AG04449 (cell line): ENCODE data around the gene ZCCHC8.

ENCODE experiments used
- CTCF ChIA-PET: fragments of 350-600 bp; formaldehyde crosslinking; extraction: SDS; loops from one replicate; lab custom pipeline; 2021; ENCODE audit warnings: antibody characterized with exemption; lab: Yijun Ruan, JAX
- POLR2A ChIA-PET: fragments of 400-600, 350-600 bp; formaldehyde crosslinking; extraction: SDS; loops from one replicate; lab custom pipeline; 2020; ENCODE audit warnings: antibody characterized with exemption, inconsistent platforms; lab: Yijun Ruan, JAX
- DNase-seq: peaks from one replicate; pipeline ENCODE4 v3.0.0-alpha.2; 2010; ENCODE audit warnings: low read depth, low spot score
- H3K4me3 ChIP-seq: 2 replicates; pipeline ENCODE4 v1.5.1; 2011; ENCODE audit warnings: low read depth, mild to moderate bottlenecking, control low read depth, low read length
- TF ChIP-seq, protein P1 (sequence below): IDR thresholded peaks from one replicate; pipeline ENCODE4 v1.5.1; 2011; ENCODE audit warnings: mild to moderate bottlenecking, moderate library complexity, low read length, control low read depth, inconsistent platforms; ENCODE audit not compliant: insufficient read depth; ENCODE audit errors: missing control alignments

ZCCHC8 gene

DNA sequence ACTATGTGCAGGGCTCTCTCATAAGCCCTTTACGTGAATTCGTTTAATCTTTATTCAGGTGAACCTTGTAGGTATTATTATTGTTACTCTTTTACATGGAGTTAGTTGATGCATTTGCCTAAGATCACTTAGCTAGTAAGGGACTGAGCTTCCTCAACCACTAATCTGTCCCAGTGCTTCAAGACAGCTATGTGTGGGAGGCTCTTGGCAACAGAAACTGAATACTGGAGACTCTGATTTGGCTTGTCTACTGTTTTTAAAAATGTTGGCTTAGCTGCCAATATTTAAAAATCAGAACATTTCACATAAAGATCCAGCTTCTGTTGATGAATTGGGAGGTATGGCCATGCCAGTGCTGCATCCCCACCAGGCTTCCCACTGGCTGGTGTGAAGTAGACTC lies 33.1 kb upstream of the ZCCHC8 start:
- ChIA-PET POLR2A (no interaction called here), CTCF (no interaction called here)
- TF ChIP-seq, protein P1, sequence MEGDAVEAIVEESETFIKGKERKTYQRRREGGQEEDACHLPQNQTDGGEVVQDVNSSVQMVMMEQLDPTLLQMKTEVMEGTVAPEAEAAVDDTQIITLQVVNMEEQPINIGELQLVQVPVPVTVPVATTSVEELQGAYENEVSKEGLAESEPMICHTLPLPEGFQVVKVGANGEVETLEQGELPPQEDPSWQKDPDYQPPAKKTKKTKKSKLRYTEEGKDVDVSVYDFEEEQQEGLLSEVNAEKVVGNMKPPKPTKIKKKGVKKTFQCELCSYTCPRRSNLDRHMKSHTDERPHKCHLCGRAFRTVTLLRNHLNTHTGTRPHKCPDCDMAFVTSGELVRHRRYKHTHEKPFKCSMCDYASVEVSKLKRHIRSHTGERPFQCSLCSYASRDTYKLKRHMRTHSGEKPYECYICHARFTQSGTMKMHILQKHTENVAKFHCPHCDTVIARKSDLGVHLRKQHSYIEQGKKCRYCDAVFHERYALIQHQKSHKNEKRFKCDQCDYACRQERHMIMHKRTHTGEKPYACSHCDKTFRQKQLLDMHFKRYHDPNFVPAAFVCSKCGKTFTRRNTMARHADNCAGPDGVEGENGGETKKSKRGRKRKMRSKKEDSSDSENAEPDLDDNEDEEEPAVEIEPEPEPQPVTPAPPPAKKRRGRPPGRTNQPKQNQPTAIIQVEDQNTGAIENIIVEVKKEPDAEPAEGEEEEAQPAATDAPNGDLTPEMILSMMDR = no peak

DNA sequence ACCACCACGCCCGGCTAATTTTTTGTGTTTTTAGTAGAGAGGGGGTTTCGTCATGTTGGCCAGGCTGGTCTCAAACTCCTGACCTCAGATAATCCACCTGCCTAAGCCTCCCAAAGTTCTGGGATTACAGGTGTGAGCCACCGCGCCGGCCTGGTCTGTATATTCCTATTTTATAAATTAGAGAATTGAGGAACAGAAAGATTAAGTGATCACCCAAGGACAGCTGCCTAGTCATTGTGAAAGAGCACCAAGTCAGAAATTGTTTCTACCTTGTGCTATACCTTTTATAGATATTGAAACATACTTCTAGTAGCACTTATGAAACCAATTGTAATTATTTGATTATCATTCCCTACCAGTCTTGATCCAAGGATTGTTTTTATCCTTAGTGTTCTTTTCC lies 28.3 kb upstream of the ZCCHC8 start:
- TF ChIP-seq, protein P1 = no peak
- POLR2A ChIA-PET = no interaction called here
- CTCF ChIA-PET = no interaction called here
- no peak overlapping the region for H3K4me3 ChIP-seq
- no peak for DNase-seq

More for the DNA sequence above, 33.1 kb upstream of the ZCCHC8 start:
- no peak overlapping the region for H3K4me3 ChIP-seq
- DNase-seq = no peak

DNA sequence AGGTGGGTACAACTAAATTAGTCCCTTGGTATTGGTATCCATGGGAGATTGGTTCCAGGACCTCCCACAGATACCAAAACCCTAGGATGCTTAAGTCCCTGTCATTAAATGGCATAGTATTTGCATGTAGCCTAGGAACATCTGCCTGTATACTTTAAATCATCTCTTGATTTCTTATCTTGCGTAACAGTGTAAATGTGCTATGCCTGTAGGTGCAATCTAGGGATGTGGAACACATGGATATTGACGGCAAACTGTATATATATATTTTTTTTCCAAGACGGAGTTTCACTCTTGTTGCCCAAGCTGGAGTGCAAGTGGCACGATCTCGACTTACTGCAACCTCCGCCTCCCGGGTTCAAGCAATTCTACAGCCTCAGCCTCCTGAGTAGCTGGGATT lies 27.9 kb upstream of the ZCCHC8 start:
- TF ChIP-seq, protein P1 = no peak
- POLR2A ChIA-PET = no interaction called here
- DNase-seq = no peak
- CTCF ChIA-PET = no interaction called here
- H3K4me3 ChIP-seq = no peak overlapping the region; the same call in 1 of the 2 replicates

DNA sequence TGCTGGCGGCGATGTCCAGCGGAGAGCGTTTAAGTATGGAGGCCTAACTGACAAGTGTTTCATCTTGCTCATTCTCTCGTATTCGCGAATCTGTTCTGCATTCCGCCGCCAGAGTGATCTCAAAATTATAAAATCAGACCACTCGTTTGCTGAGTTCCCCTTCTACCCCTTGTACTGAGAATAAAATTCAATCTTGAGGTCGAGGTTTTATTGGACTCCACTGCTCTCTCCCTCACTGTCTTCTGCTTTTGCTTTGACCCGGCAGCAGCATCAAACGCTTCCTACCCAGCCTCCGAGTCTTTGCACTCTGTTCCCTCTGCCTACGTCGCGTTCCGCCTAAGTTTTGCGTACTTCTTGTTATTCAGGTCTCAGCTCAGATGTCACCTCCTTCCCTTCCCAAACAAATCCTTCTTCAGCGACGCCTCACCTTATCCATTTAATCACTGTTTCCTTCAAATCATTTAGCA lies 26.8 kb upstream of the ZCCHC8 start:
- POLR2A ChIA-PET = interaction anchor here (0.7 to 1.4 kb wide), 4 partner anchors 10 to 58 kb away, joined by 3 to 16 read pairs (median 6); partner anchors contain the start of gene ZCCHC8
- TF ChIP-seq, protein P1 = no peak
- CTCF ChIA-PET = interaction anchor here (0.8 to 2.0 kb wide), 2 partner anchors 26 to 42 kb away, joined by 3 to 4 read pairs; partner anchors contain the start of gene ZCCHC8

DNA sequence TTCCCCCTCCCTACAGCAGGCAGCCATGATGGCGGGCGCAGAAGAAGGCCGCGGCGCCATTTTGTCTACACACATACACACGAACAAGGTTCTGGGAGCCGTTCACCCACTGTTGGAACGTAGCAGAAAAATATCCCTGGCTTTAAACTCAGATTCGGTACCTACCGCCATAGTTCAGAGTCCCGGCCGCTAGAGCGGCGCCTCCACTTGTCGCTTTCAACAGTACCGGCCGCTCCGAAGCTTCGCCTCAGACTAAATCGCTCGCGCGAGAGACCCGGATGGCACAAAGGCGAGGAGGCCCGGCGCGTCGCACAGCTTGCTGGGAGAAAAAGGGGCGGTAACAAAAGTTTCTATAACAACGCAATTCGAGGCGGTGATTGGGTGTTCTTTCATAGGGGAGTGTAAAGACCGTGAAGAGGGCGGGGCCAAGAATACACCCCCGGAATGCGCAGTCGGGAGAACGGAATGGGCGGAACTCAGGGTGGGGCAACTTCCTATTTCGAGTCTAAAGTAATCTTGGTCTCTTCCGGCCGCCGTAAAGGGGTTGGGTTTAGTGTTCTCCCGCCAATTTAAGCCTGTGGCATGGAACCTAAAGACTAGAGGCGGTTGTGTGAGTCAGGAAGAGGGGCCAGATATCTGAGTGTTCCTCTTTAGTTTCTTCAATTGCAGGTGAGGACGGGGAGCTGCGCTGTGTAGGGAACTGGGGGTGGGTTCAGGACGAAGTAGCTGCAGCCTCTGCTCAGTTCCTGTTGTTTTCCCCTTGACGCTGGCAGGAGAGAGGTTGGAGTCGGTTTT lies 26.1 kb upstream of the ZCCHC8 start, which contains the start of the genes KNTC1 and RSRC2:
Gene KNTC1, plus strand, starts transcription at position 567 of the 795 bp plus-strand sequence. CDS start 2,815 bp downstream, outside the sequence.
Gene RSRC2, minus strand, starts transcription at position 254 of the 795 bp plus-strand sequence. Its CDS starts 83 bp downstream, at position 171.
- ChIA-PET POLR2A (interaction anchor here (0.7 to 1.4 kb wide), 6 partner anchors 9 to 901 kb away, joined by 3 to 16 read pairs (median 4); partner anchors contain the start of genes DENR and ZCCHC8), CTCF (interaction anchor here (2.0 kb wide), 1 partner anchor 26 kb away, joined by 4 read pairs; the partner anchor contains the start of gene ZCCHC8)
- DNase-seq = peak; percentile 98
- TF ChIP-seq, protein P1 = no peak
- H3K4me3 ChIP-seq = peak within 1 kb of the TSS; percentile 86

More for the DNA sequence above, 26.8 kb upstream of the ZCCHC8 start:
- DNase-seq = no peak
- H3K4me3 ChIP-seq = peak overlapping the region; percentile 86
